ENCODE data around the gene DRGX.

Gene DRGX

GRCh38 chr10:49352323-49352722, 43.6 kb downstream of the DRGX start:
- in situ Hi-C loops (cut with HindIII; ENCODE audit: low pct_unique_long_range_greater_than_20kb, low sequenced_read_pairs), result no loop called here
- no peak for TF ChIP-seq JUND (IDR thresholded peaks at IDR 0.05; ENCODE audit: low read depth)
- no peak for DNase-seq (ENCODE audit: low read depth in 1 of 2, low spot score in 1 of 2)

- in situ Hi-C loops (cut with HindIII; ENCODE audit: low pct_unique_long_range_greater_than_20kb, low sequenced_read_pairs), result no loop called here
- no peak for DNase-seq (ENCODE audit: low read depth in 1 of 2, low spot score in 1 of 2)
- no peak for TF ChIP-seq JUND (IDR thresholded peaks at IDR 0.05; ENCODE audit: low read depth)
Measured at GRCh38 chr10:49351669-49352068, 44.2 kb downstream of the DRGX start.

GRCh38 chr10:49350846-49351532, 44.9 kb downstream of the DRGX start:
- in situ Hi-C loops (cut with HindIII; ENCODE audit: low pct_unique_long_range_greater_than_20kb, low sequenced_read_pairs), result no loop called here
- no peak for DNase-seq (ENCODE audit: low read depth in 1 of 2, low spot score in 1 of 2)

GRCh38 chr10:49350138-49350537, 45.8 kb downstream of the DRGX start:
- in situ Hi-C loops (cut with HindIII; ENCODE audit: low pct_unique_long_range_greater_than_20kb, low sequenced_read_pairs), result no loop called here
- no peak for DNase-seq (ENCODE audit: low read depth in 1 of 2, low spot score in 1 of 2)
- no peak for TF ChIP-seq JUND (IDR thresholded peaks at IDR 0.05; ENCODE audit: low read depth)

More at GRCh38 chr10:49350846-49351532, 44.9 kb downstream of the DRGX start:
- TF ChIP-seq JUND (IDR thresholded peaks at IDR 0.05; ENCODE audit: low read depth), result no peak

- DNase-seq (ENCODE audit: low read depth in 1 of 2, low spot score in 1 of 2), result no peak
- no peak for TF ChIP-seq JUND (IDR thresholded peaks at IDR 0.05; ENCODE audit: low read depth)
- in situ Hi-C loops (cut with HindIII; ENCODE audit: low pct_unique_long_range_greater_than_20kb, low sequenced_read_pairs), result no loop called here
Measured at GRCh38 chr10:49349390-49349789, 46.5 kb downstream of the DRGX start.

GRCh38 chr10:49348593-49348992, 47.3 kb downstream of the DRGX start:
- TF ChIP-seq JUND (IDR thresholded peaks at IDR 0.05; ENCODE audit: low read depth), result no peak
- no peak for DNase-seq (ENCODE audit: low read depth in 1 of 2, low spot score in 1 of 2)
- in situ Hi-C loops (cut with HindIII; ENCODE audit: low pct_unique_long_range_greater_than_20kb, low sequenced_read_pairs), result no loop called here

- DNase-seq (ENCODE audit: low read depth in 1 of 2, low spot score in 1 of 2), result no peak
- in situ Hi-C loops (cut with HindIII; ENCODE audit: low pct_unique_long_range_greater_than_20kb, low sequenced_read_pairs), result no loop called here
- no peak for TF ChIP-seq JUND (IDR thresholded peaks at IDR 0.05; ENCODE audit: low read depth)
Measured at GRCh38 chr10:49347827-49348226, 48.1 kb downstream of the DRGX start.

- in situ Hi-C loops (cut with HindIII; ENCODE audit: low pct_unique_long_range_greater_than_20kb, low sequenced_read_pairs), result no loop called here
- DNase-seq (ENCODE audit: low read depth in 1 of 2, low spot score in 1 of 2), result no peak
- TF ChIP-seq JUND (IDR thresholded peaks at IDR 0.05; ENCODE audit: low read depth), result no peak
Measured at GRCh38 chr10:49347342-49347741, 48.5 kb downstream of the DRGX start.

GRCh38 chr10:49344840-49345239, 51.0 kb downstream of the DRGX start:
- no peak for DNase-seq (ENCODE audit: low read depth in 1 of 2, low spot score in 1 of 2)
- TF ChIP-seq JUND (IDR thresholded peaks at IDR 0.05; ENCODE audit: low read depth), result no peak
- in situ Hi-C loops (cut with HindIII; ENCODE audit: low pct_unique_long_range_greater_than_20kb, low sequenced_read_pairs), result no loop called here

- no peak for DNase-seq (ENCODE audit: low read depth in 1 of 2, low spot score in 1 of 2)
- TF ChIP-seq JUND (IDR thresholded peaks at IDR 0.05; ENCODE audit: low read depth), result no peak
- in situ Hi-C loops (cut with HindIII; ENCODE audit: low pct_unique_long_range_greater_than_20kb, low sequenced_read_pairs), result no loop called here
Measured at GRCh38 chr10:49338604-49339003, 57.3 kb downstream of the DRGX start.

GRCh38 chr10:49335364-49335972, 60.4 kb downstream of the DRGX start:
- in situ Hi-C loops (cut with HindIII; ENCODE audit: low pct_unique_long_range_greater_than_20kb, low sequenced_read_pairs), result no loop called here
- no peak for DNase-seq (ENCODE audit: low read depth in 1 of 2, low spot score in 1 of 2)
- TF ChIP-seq JUND (IDR thresholded peaks at IDR 0.05; ENCODE audit: low read depth), result no peak

- TF ChIP-seq JUND (IDR thresholded peaks at IDR 0.05; ENCODE audit: low read depth), result no peak
- in situ Hi-C loops (cut with HindIII; ENCODE audit: low pct_unique_long_range_greater_than_20kb, low sequenced_read_pairs), result no loop called here
- no peak for DNase-seq (ENCODE audit: low read depth in 1 of 2, low spot score in 1 of 2)
Measured at GRCh38 chr10:49334964-49335363, 60.9 kb downstream of the DRGX start.

GRCh38 chr10:49333192-49333591, 62.7 kb downstream of the DRGX start:
- TF ChIP-seq JUND (IDR thresholded peaks at IDR 0.05; ENCODE audit: low read depth), result no peak
- DNase-seq (ENCODE audit: low read depth in 1 of 2, low spot score in 1 of 2), result no peak
- in situ Hi-C loops (cut with HindIII; ENCODE audit: low pct_unique_long_range_greater_than_20kb, low sequenced_read_pairs), result no loop called here

GRCh38 chr10:49332768-49333167, 63.1 kb downstream of the DRGX start:
- TF ChIP-seq JUND (IDR thresholded peaks at IDR 0.05; ENCODE audit: low read depth), result no peak
- no peak for DNase-seq (ENCODE audit: low read depth in 1 of 2, low spot score in 1 of 2)
- in situ Hi-C loops (cut with HindIII; ENCODE audit: low pct_unique_long_range_greater_than_20kb, low sequenced_read_pairs), result no loop called here
